GM18511 (cell line): ENCODE data around the gene DIO1.
A peak's percentile ranks its signal among the peaks of the same experiment; 100 is the strongest.

Experiments
- ATAC-seq: cut with Tn5 transposase; IDR thresholded peaks from one replicate; pipeline ENCODE4 v1.9.1; 2021; ENCODE audit warnings: mild to moderate bottlenecking, moderate library complexity; ENCODE audit not compliant: unreplicated experiment

Gene DIO1

DNA sequence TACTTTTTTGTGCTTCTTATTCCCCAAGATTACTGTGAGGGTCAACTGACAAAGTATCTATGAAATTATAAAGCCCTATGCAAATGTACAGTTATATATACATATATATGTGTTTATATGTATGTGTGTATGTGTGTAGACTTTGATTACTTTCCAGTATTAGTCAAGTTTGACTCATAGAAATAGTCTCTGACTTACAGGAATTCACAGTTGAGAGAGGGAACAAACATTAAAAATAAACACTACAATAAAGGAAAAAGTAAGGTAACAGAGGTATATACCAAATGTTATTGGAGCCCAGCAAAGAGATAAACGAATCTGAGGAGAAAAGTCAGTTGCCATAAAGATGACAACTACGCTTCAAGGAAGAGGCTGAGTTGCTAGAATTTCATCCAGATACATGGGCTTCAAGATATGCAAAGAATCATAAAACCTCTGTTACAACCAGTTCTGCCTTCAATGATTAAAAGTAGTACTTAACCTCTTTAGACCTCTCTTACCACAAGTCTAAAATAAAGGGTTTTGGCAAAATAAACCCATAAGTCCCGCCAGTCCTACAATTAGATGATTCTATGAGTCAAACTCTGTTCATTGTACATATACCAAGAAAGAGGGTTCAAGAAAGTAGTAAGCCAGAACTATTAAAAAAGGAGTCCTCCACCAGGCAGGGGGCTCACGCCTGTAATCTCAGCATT is 44.3 kb downstream of the DIO1 start:
- no peak for ATAC-seq

DNA sequence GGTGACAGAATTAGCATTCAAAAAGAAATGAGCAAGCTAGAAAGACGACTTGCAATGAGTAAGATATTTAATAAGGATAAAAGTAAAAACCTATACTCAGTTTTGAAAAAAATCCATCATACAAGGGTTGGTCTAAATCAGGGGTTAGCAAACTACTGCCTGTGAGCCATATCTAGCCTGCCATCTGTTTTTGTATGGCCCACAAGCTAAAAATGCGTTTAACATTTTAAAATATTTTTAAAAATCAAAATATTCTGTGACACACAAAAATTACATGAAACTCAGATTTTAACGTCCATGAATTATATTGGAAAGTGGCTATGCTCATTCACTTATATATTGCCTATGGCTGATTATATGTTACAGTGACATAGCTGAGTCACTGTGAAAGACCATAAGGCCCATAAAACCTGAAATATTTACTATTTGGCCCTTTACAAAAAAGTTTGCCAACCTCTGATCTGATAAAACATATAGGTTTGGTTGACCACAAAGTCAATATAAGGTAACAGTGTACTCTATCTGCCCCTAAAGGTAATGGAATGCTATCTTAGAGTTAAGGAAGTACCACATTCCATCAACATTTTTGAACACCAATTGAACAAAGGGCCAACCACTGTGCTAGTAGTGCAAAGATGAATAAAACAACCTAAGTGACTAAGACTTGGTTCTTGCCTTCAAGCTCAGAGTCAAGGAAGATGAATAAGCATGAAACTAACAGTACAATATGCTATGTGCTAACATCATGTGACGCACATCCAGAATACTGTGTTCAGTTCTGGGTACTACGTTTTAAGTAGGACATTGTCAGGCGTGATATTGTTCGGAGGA is 48.4 kb downstream of the DIO1 start:
- ATAC-seq = no peak

DNA sequence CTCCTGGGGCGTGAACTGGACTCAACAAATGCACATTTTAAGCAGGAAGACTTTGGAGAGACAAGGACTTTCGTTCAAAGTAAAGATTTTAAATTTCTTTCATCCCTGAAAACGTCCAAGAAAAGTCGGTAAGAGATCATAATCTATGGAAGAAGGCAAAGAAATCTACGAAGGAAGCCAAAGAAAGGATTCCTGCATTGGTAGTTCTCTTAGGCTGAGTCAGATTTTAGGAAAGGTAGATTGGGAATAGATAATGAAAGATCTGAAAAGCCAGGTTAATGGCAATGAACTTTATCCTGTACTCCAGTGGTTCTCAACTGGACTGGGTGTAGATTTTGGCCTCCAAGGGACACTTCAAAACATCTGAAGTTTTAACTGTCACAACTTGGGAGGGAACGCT is 49.1 kb downstream of the DIO1 start:
- no peak for ATAC-seq

DNA sequence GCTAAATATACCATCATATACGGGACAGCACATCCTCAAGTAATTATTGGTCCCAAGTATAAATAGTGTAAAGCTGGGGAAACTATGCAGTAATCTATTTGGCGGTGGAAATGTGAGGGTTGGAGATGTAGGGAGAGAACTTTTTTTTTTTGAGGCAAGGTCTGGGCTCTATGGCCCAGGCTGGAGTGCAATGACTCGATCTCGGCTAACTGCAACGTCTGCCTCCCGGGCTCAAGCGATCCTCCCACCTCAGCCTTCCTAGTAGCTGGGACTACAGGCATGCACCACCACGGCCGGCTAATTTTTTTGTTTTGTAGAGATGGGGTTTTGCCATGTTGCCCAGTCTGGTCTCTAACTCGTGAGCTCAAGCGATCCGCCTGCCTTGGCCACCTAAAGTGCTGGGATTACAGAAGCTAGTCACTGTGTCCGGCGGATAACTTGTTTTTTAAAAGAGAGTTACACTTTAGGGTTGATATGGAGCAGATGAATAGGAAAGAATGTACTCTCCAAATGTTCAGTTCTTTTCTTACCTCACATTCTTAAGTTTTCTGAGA is 49.6 kb downstream of the DIO1 start:
- ATAC-seq = no peak

DNA sequence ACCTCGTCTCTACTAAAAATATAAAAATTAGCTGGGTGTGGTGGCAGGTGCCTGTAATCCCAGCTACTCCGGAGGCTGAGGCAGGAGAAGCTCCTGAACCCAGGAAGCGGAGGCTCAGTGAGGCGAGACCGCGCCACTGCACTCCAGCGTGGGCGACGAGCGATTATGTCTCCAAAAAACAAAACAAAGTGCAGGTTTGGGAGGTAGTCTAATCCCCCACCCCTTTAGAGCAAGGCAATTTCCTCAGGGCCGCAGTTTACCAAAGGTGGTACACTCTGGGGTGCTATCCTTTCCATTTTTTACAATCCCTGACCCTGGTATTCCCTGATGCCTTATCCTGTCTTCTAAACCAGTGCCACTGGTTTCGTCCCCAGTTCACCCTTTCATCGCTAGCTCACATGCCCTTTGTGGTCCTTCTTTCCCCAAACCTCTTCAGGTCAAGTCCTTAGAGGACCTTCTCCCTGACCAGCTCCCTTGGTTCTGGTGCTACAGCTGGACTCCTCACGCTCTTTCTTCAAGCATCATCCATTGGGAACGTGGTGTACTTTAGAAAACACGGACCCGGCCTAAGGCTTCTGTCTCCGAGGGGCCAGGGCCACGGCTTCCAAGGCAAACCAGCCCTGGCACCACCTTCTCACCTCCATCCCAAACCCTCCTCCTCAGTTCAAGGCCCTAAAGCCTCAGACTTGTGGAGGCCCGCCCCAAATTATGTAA is 50.6 kb downstream of the DIO1 start:
- no peak for ATAC-seq

DNA sequence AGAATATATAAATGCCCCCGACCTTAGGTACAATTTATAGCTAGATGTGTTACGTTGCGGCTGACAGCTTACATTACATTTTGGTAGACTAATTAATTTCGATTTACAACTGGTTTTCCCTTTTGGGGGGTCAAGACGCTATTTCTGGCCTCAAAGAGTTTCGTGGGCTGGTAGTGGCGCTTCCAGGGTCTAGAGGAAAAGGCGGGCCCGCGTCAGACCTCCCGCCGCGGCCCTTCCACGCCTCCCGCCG is 51.1 kb downstream of the DIO1 start:
- ATAC-seq = no peak

DNA sequence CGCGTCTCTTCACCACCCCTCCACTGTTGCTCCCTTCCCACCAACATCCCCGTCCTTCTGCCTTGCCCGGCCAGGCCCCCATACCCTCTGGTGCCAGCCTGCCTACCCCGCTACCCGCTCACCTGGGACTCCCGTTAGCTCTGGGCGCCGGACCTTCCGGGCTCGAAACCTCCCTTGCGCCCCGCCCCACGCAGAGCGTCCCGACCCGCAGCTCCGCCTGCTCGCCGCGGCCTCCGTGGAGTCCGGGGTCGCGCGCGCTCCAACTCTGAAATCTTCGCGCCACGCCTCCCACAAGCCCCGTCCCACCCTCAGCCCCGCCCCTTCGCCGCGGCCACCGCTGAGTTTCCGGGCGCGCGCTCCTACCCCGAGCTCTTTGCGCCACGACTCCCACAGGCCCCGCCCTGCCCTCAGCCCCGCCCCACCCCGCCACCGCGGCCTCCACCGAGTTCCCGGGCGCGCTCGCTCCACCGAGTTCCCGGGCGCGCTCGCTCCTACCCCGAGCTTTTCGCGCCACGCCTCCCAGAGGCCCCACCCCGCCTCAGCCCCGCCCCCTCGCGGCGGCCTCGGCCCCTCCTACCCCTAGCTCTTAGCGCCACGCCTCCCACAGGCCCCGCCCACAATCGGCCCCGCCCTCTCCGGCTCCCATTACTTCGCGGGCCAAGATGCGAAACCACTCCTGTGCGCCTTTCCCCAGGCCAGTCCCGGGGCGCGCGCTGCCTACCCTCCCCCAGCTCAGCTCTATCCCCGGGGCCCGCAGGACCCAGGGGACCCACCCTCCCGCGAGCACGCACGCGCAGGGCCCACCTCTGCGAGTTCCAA is 51.7 kb downstream of the DIO1 start, which contains the start of gene IFT25:
IFT25 (minus strand) TSS at position 267 of the 819 bp plus-strand sequence. CDS start 5,617 bp downstream, outside the sequence.
- peak; percentile 68 for ATAC-seq

DNA sequence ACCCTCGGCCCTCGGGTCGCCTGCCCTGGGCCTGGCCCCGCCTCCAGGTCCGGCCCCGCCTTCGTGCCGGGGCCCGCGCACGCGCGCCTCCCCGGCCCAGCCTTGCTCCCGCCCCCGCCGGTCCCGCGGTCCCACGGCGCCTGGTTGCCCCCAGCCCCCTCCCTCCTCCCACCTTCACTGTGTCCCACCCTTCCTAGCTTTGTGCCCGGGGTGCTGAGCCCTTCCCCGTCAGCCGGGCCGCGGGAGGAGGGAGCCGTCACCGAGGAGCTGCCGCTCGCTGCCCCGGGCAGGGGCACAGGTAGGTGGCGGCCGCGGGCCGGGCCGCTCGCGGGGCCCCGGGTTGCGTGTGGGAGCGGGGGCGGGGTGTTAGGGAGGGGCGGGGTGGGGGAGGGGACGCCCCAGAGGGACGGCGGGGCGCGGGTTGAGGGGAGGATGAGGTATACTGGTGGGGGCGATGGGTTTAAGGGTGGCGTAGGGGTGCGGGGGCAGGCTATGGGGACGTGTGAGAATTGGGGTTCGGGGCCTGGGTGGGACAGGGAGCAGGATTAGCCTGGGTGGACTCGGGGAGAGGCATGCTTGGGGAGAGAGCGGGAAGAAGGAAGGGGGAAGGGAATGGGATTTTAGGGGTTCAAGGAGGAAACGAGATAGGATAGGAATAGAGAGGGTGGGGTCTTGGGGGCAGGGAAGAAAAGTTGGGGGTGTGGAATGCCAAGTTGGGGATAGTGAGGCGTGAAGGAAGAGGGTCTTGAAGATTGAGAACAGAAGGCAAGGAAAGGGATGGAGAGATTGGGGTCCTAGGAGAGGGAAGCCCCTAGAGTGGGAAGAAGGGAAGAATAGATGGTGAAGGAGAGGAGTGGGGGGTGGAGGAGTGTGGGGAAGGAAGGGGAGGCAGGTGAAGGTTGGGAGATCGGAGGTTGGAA is 52.5 kb downstream of the DIO1 start, which contains the start of gene LRRC42:
LRRC42 (plus strand) TSS at position 99 of the 920 bp plus-strand sequence. CDS start 5,650 bp downstream, outside the sequence.
- peak; percentile 75 for ATAC-seq

DNA sequence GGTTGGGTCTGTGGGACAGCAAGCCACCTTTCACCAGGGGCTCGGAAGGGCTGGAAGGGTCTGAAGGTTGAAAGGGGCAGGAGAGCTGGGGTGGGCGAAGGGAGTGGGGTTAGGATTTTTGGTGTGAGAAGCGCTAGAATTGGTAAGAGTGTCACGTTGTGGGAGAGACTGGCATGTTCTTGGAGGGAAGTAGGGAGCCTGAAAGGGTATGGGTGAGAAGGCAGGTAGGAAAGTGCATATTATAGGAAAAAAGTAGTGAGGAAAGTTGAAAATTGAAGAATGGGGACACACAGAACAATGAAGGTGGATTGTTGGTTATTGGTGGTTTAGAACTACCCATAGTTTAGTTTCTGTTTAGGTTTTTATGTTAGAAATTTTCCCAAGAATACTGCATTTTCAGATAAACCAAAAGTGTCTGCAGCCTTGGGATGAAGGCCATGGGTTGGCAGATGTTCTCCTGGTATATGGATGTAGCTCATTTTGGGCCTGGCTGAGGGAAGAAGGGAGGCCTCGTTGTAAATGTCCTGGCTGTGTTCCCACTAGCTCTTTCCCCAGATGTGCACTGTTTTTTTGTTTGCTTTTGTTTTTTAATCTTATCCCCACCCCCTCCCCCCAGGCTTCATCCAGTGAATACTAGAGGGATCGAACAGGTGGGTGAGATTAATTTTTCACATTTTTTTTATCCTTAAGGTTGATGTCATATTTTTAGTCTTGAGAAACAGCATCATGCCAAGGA is 53.4 kb downstream of the DIO1 start:
- no peak for ATAC-seq

DNA sequence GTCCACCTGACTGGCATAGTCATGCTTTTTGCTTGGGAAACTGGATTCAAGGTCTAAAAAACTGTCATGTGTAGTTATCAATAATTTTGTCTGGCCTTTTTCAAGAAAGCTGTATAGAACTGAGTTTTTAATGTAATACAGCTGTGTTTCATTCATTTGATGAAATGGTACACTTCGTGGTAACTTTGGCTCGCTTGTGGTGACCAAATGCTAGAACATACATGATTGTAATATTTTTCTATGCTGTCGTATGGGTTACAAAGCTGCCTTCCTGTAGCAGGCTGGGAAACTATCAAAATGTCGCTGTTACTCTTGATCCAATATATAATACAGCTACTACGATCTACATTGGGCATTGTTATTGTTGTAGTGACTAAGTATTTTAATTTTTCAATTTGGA is 54.3 kb downstream of the DIO1 start:
- no peak for ATAC-seq

DNA sequence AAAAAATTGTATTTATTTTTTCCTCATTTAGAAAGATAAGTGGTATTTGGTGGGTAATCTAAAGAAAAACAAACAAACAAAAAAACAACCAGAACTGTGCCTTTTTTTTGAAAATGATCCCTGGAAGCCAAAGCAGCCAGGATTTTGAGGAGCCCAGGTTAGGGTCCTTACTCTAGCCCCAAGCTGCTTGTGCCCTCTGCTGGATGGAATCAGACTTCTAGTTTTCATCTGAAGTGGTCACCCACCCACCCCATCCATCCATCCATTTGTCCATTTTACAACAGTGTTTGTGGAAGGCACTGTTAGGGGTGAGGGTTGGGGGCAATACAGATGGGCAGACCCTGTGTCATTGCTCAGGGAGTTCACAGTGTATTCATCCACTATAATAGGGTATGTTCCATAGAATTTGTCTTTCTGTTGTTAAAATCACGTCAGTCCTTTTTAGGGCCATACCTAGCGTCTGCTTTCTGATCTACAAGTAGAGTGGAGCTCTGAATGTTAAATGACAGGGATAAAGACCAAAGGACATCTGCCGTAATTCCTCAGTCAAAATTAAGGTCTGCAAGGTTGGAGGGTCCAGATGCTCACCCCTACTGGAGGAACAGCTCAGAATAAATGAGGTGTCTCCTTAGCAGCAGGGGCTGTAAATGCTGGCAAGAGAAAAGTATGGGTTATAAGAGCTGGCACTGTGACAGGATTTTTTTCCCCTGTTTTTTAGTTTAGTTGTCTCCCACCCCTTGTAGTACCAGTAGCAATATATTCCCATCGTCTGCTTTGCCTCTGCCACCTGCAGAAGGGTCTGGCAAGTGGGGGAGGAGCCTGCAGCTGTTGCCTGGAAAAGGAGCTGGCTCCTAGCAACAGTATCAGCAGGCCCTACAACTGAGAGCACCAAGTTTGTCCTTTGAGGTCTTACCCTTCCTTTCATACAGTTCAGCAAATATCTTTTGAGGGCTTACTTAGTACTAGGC is 55.3 kb downstream of the DIO1 start:
- no peak for ATAC-seq

DNA sequence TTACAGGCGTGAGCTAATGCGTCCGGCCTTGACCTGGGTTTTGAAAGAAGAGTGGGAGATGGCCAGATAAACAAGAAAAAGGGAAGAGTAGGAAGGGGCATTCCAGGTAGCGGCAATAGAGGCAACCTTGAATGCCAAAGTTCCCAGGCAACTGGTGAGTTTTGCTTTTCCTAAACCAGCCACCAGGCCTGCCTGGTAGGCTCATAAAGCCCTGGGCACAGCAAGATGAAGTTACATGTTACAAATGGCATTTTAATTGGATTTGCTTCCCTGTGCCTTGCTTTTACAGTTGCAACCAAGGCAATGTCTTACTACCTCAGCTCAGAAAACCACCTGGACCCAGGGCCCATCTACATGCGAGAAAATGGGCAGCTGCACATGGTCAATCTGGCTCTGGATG is 57.7 kb downstream of the DIO1 start:
- ATAC-seq = no peak

DNA sequence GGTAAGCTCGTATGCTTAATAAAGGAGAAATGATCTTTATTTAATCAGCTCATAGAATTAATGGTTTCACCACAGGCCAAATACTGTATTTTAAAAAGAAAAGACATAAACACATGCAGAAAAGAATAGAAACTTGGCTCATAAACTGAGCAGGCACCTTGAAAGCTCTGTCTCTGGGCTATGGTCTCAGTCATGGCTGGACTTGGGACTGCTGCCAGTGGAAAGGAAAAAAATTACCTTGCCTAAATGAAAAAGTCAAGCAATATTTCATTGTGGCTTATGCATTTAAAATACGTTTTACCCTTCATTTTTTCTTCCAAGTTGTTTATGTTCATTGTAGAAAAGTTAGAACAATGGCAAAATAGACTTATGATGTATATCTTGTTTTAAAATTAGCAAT is 60.1 kb downstream of the DIO1 start:
- no peak for ATAC-seq

DNA sequence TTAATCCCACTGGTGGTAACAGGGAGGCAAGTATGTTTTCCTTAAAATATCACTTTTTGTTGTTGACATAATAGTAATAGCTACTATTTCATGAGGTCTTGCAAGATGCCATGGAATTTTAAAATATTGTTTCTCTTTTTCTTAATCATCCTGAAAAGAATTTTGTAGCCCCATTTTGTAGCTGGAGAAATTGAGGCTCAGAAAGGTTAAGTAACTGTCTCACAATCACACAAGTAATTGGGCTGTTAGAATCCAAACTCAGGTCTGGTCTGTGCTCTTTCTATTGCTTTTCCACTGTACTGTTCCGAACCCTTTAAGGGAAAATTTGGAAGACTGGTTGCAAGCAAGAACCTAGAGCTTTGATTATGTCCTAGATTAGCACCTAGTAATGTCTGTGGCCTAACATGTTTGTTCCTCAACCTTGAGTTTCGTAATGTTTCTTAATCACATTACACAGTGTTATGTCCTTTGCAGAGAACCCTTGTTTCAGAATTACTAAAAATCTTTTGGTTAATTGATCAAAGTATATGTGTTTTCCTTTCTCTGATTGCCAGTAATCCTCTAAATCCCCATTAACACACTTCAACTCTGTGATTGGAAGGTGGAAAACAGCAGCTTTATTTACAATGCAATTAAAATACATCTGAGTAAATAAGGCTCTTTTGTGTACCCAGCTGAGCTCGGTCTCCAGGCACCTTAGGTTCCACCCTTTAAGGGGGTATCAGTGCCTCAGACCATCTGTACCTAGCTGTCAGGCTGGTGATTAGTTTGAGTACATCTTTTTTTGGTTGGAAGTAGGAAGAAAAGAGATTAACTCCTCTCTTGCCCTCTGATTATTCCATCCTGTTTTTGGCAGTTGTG is 62.6 kb downstream of the DIO1 start:
- ATAC-seq = no peak

DNA sequence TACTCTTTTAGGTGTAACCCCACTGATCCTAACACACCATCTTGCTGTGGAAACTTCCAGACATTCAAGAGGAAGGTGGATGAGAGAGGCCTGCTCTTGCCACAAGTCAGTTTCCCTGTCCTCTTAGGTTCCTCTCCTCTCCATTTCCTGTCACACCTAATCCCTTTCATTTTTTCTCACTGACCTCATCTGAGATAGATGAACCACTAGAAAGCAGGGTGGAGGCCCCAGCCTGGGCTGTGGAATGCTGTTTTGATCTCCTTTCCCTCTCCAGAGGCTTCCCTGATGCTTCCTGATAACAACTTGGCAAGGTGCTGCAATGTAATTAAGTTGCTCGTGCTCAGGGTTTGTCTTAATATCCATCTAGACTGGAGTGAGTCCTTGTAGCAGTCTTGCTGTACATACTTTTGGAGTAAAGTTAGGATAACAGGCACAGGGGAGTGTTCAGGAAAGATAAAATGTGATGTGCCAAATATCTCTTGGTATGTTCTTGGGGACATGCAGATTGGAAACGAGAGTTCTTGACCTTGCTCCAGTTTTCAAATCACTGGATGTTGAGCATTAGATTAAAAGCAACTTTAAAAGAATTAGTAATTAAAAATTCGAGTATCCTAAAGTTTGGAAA is 63.3 kb downstream of the DIO1 start:
- ATAC-seq = no peak

DNA sequence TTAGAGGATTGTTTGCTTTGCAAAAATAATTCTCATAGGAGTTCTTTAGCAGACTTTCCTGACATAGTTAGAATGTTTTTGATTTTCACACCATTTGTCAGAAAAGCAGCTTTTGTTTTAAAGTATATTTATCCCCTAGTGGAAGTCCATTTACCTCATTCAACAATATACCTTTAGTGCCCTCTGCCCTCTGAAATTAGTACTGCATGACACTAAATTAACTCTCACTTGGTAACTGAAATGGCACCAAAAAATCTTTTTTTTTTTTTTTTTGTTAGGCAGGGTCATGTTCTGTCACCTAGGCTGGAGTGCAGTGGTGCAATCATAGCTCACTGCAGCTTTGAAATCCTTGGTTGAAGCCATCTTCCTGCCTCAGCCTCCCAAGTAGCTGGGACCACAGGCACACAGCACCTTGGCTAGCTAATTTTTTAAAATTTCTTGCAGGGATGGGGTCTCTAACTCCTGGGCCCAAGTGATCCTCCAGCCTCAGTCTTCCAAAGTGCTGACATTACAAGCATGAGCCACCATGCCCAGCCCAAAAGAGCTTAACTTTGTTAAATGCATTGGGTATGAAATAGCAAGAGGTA is 65.8 kb downstream of the DIO1 start:
- ATAC-seq = no peak
